Measurements from ENCODE around the gene PDE8A. TPM values are rescaled to one million over a fixed set of nuclear protein-coding genes. Genes with fewer than 3 reads are reported as not detected.

Gene PDE8A
- total and polyA plus RNA-seq, 9 donors: 14.1 to 32.7 (median 24.0) TPM

GRCh38 chr15:85021409-85021808 is 39.8 kb downstream of the PDE8A start:
- Histone ChIP-seq H3K4me3 (ENCODE audit: low read length) (no peak overlapping the region), H3K4me1 (ENCODE audit: control insufficient read depth, insufficient read depth, low read length) (peaks cover 3% of the 10 kb centered on the region), H3K27ac (ENCODE audit: low read length) (no peak overlapping the region), H3K9me3 (replicated peaks; ENCODE audit: control insufficient read depth, low read depth, low read length) (no peaks in the 10 kb centered on the region), H3K36me3 (ENCODE audit: control insufficient read depth, insufficient read depth, low read length) (no peaks in the 10 kb centered on the region), H3K27me3 (ENCODE audit: control insufficient read depth, insufficient read depth, low read length) (no peaks in the 10 kb centered on the region)
- no CpG with 5 or more reads among the region's 3 CpGs for WGBS (ENCODE audit: insufficient coverage)
- DNase-seq: no peak

- no peaks in the 10 kb centered on the region for H3K36me3 ChIP-seq (ENCODE audit: control insufficient read depth, insufficient read depth, low read length)
- no peaks in the 10 kb centered on the region for H3K9me3 ChIP-seq (replicated peaks; ENCODE audit: control insufficient read depth, low read depth, low read length)
- DNase-seq: no peak
- H3K27ac ChIP-seq (ENCODE audit: low read length): no peak overlapping the region
- no peak overlapping the region for H3K4me3 ChIP-seq (ENCODE audit: low read length)
- peaks cover 5% of the 10 kb centered on the region for H3K4me1 ChIP-seq (ENCODE audit: control insufficient read depth, insufficient read depth, low read length)
- WGBS (ENCODE audit: insufficient coverage): 93% methylated on average over 6 of the region's 6 CpGs
- no peaks in the 10 kb centered on the region for H3K27me3 ChIP-seq (ENCODE audit: control insufficient read depth, insufficient read depth, low read length)
Measured at GRCh38 chr15:85022860-85023403, 41.3 kb downstream of the PDE8A start.

GRCh38 chr15:85024003-85024402 is 42.3 kb downstream of the PDE8A start:
- no peak overlapping the region for H3K4me3 ChIP-seq (ENCODE audit: low read length)
- peaks cover 5% of the 10 kb centered on the region for H3K4me1 ChIP-seq (ENCODE audit: control insufficient read depth, insufficient read depth, low read length)
- no peaks in the 10 kb centered on the region for H3K9me3 ChIP-seq (replicated peaks; ENCODE audit: control insufficient read depth, low read depth, low read length)
- DNase-seq: no peak
- no peaks in the 10 kb centered on the region for H3K27me3 ChIP-seq (ENCODE audit: control insufficient read depth, insufficient read depth, low read length)
- H3K36me3 ChIP-seq (ENCODE audit: control insufficient read depth, insufficient read depth, low read length): no peaks in the 10 kb centered on the region
- no peak overlapping the region for H3K27ac ChIP-seq (ENCODE audit: low read length)
- WGBS (ENCODE audit: insufficient coverage): 88% methylated on average over 2 of the region's 3 CpGs

GRCh38 chr15:85024509-85025336 is 43.1 kb downstream of the PDE8A start:
- H3K27me3 ChIP-seq (ENCODE audit: control insufficient read depth, insufficient read depth, low read length): no peaks in the 10 kb centered on the region
- 75% methylated on average over 1 of the region's 4 CpGs for WGBS (ENCODE audit: insufficient coverage)
- H3K27ac ChIP-seq (ENCODE audit: low read length): no peak overlapping the region
- H3K4me3 ChIP-seq (ENCODE audit: low read length): no peak overlapping the region
- no peak for DNase-seq
- no peaks in the 10 kb centered on the region for H3K9me3 ChIP-seq (replicated peaks; ENCODE audit: control insufficient read depth, low read depth, low read length)
- H3K4me1 ChIP-seq (ENCODE audit: control insufficient read depth, insufficient read depth, low read length): peaks cover 5% of the 10 kb centered on the region
- no peaks in the 10 kb centered on the region for H3K36me3 ChIP-seq (ENCODE audit: control insufficient read depth, insufficient read depth, low read length)

- no peak for DNase-seq
- H3K36me3 ChIP-seq (ENCODE audit: control insufficient read depth, insufficient read depth, low read length): no peaks in the 10 kb centered on the region
- no peak overlapping the region for H3K27ac ChIP-seq (ENCODE audit: low read length)
- no peak overlapping the region for H3K4me3 ChIP-seq (ENCODE audit: low read length)
- peaks cover 7% of the 10 kb centered on the region for H3K4me1 ChIP-seq (ENCODE audit: control insufficient read depth, insufficient read depth, low read length)
- no peaks in the 10 kb centered on the region for H3K9me3 ChIP-seq (replicated peaks; ENCODE audit: control insufficient read depth, low read depth, low read length)
- 90% methylated on average over 4 of the region's 4 CpGs for WGBS (ENCODE audit: insufficient coverage)
- no peaks in the 10 kb centered on the region for H3K27me3 ChIP-seq (ENCODE audit: control insufficient read depth, insufficient read depth, low read length)
Measured at GRCh38 chr15:85025516-85026251, 44.0 kb downstream of the PDE8A start.

GRCh38 chr15:85026304-85027032 is 44.8 kb downstream of the PDE8A start:
- Histone ChIP-seq H3K27me3 (ENCODE audit: control insufficient read depth, insufficient read depth, low read length) (no peaks in the 10 kb centered on the region), H3K36me3 (ENCODE audit: control insufficient read depth, insufficient read depth, low read length) (no peaks in the 10 kb centered on the region), H3K27ac (ENCODE audit: low read length) (no peak overlapping the region), H3K4me3 (ENCODE audit: low read length) (no peak overlapping the region), H3K9me3 (replicated peaks; ENCODE audit: control insufficient read depth, low read depth, low read length) (no peaks in the 10 kb centered on the region), H3K4me1 (ENCODE audit: control insufficient read depth, insufficient read depth, low read length) (peaks cover 7% of the 10 kb centered on the region)
- no peak for DNase-seq
- WGBS (ENCODE audit: insufficient coverage): no CpG with 5 or more reads among the region's 2 CpGs

GRCh38 chr15:85027033-85027380 is 45.4 kb downstream of the PDE8A start:
- Histone ChIP-seq H3K4me1 (ENCODE audit: control insufficient read depth, insufficient read depth, low read length) (peaks cover 7% of the 10 kb centered on the region), H3K27ac (ENCODE audit: low read length) (no peak overlapping the region), H3K4me3 (ENCODE audit: low read length) (no peak overlapping the region), H3K9me3 (replicated peaks; ENCODE audit: control insufficient read depth, low read depth, low read length) (no peaks in the 10 kb centered on the region), H3K27me3 (ENCODE audit: control insufficient read depth, insufficient read depth, low read length) (no peaks in the 10 kb centered on the region), H3K36me3 (ENCODE audit: control insufficient read depth, insufficient read depth, low read length) (no peaks in the 10 kb centered on the region)
- DNase-seq: no peak

- no peaks in the 10 kb centered on the region for H3K36me3 ChIP-seq (ENCODE audit: control insufficient read depth, insufficient read depth, low read length)
- no peak for DNase-seq
- H3K4me3 ChIP-seq (ENCODE audit: low read length): no peak overlapping the region
- WGBS (ENCODE audit: insufficient coverage): no CpG with 5 or more reads among the region's 4 CpGs
- no peak overlapping the region for H3K27ac ChIP-seq (ENCODE audit: low read length)
- no peaks in the 10 kb centered on the region for H3K9me3 ChIP-seq (replicated peaks; ENCODE audit: control insufficient read depth, low read depth, low read length)
- H3K27me3 ChIP-seq (ENCODE audit: control insufficient read depth, insufficient read depth, low read length): no peaks in the 10 kb centered on the region
- peaks cover 7% of the 10 kb centered on the region for H3K4me1 ChIP-seq (ENCODE audit: control insufficient read depth, insufficient read depth, low read length)
Measured at GRCh38 chr15:85027421-85027820, 45.8 kb downstream of the PDE8A start.

- DNase-seq: no peak
- Histone ChIP-seq H3K27ac (ENCODE audit: low read length) (no peak overlapping the region), H3K4me1 (ENCODE audit: control insufficient read depth, insufficient read depth, low read length) (peaks cover 7% of the 10 kb centered on the region), H3K27me3 (ENCODE audit: control insufficient read depth, insufficient read depth, low read length) (no peaks in the 10 kb centered on the region), H3K36me3 (ENCODE audit: control insufficient read depth, insufficient read depth, low read length) (no peaks in the 10 kb centered on the region), H3K4me3 (ENCODE audit: low read length) (no peak overlapping the region), H3K9me3 (replicated peaks; ENCODE audit: control insufficient read depth, low read depth, low read length) (no peaks in the 10 kb centered on the region)
- 88% methylated on average over 1 of the region's 6 CpGs for WGBS (ENCODE audit: insufficient coverage)
Measured at GRCh38 chr15:85028416-85028815, 46.8 kb downstream of the PDE8A start.

- Histone ChIP-seq H3K9me3 (replicated peaks; ENCODE audit: control insufficient read depth, low read depth, low read length) (no peaks in the 10 kb centered on the region), H3K4me3 (ENCODE audit: low read length) (no peak overlapping the region), H3K36me3 (ENCODE audit: control insufficient read depth, insufficient read depth, low read length) (no peaks in the 10 kb centered on the region), H3K27ac (ENCODE audit: low read length) (no peak overlapping the region), H3K27me3 (ENCODE audit: control insufficient read depth, insufficient read depth, low read length) (no peaks in the 10 kb centered on the region), H3K4me1 (ENCODE audit: control insufficient read depth, insufficient read depth, low read length) (peaks cover 7% of the 10 kb centered on the region)
- no CpG with 5 or more reads among the region's 5 CpGs for WGBS (ENCODE audit: insufficient coverage)
- no peak for DNase-seq
Measured at GRCh38 chr15:85029221-85029620, 47.6 kb downstream of the PDE8A start.
